Measurements from ENCODE around the gene DNAJC8.

GRCh38 chr1:28247612-28248272 lies 14.9 kb upstream of the DNAJC8 start:
- TF ChIP-seq EZH2 (IDR thresholded peaks at IDR 0.05) (no peak), POLR2AphosphoS5 (IDR thresholded peaks at IDR 0.05; ENCODE audit: borderline replicate concordance, low read depth, low read length) (no peak), FOXP2 (optimal IDR thresholded peaks at IDR 0.05; ENCODE audit: control extremely low read depth, extremely low read length, insufficient read depth) (no peak)
